ENCODE measurements around the gene ACER2.

GRCh38 chr9:19369107-19369506 lies 39.7 kb upstream of the ACER2 start:
- TF ChIP-seq EZH2 (IDR thresholded peaks at IDR 0.05; ENCODE audit: borderline replicate concordance), result no peak
- no peak for TF ChIP-seq CTCF (IDR thresholded peaks at IDR 0.05; ENCODE audit: poor library complexity)

All from hepatocyte (in vitro differentiated cells).